Uterus (tissue), 4 donors: ENCODE results near the gene TPPP. TPM values are rescaled to one million over a fixed set of nuclear protein-coding genes. Genes with fewer than 3 reads are reported as not detected.
A peak's percentile ranks its signal among the peaks of the same experiment; 100 is the strongest.
"Not testable (repeated sequence)": the region's sequence is repeated elsewhere in the genome, so short reads cannot be mapped to it uniquely, and the experiment has no call there.

Experiments
- DNase-seq, 2 donors: peaks; one replicate each; pipeline ENCODE4 v3.0.0-alpha.2; 2019 to 2020
- H3K27ac ChIP-seq, 2 donors: fragments of 200-600 bp; sonication (generic); 1 replicate in 1 of 2; 2 replicates in 1 of 2; pipeline ENCODE4 v1.5.1; 2016 to 2018
- H3K27me3 ChIP-seq, 2 donors: fragments of 200-600 bp; sonication (generic); one replicate each; pipeline ENCODE4 v1.5.1; 2018 to 2019; ENCODE audit warnings: control low read depth in 1 of 2
- H3K36me3 ChIP-seq, 2 donors: fragments of 200-600 bp; sonication (generic); one replicate each; pipeline ENCODE4 v1.5.1; 2019; ENCODE audit warnings: control low read depth in 1 of 2
- H3K4me1 ChIP-seq, 2 donors: fragments of 200-600 bp; sonication (generic); one replicate each; pipeline ENCODE4 v1.5.1; 2018 to 2019; ENCODE audit warnings: control low read depth in 1 of 2
- H3K4me3 ChIP-seq, 2 donors: fragments of 200-600 bp; sonication (generic); 1 replicate in 1 of 2; 2 replicates in 1 of 2; pipeline ENCODE4 v1.5.1; 2018 to 2019; ENCODE audit warnings: mild to moderate bottlenecking in 1 of 2
- H3K9me3 ChIP-seq, 2 donors: fragments of 200-600 bp; sonication (generic); one replicate each; pipeline ENCODE4 v1.5.1; 2019; ENCODE audit warnings: control low read depth in 1 of 2
- POLR2A ChIP-seq, 2 donors: fragments of 450-650 bp; IDR thresholded peaks; one replicate each; pipeline ENCODE4 v1.6.1; 2016; ENCODE audit warnings: antibody characterized with exemption in 2 of 2, mild to moderate bottlenecking in 1 of 2, moderate library complexity in 1 of 2
- intact Hi-C: fragments of 100-400 bp; cut with DNase I; formaldehyde crosslinking; loops from one replicate; pipeline ENCODE4 v1.15.1; 2023; ENCODE audit warnings: low total_unique reads
- total RNA-seq, 4 donors: library from RNA; depleted of rRNA in 3 of 4; stranded (reverse); fragments of >200 nt in 3 of 4; gene quantifications; one replicate each; pipeline versions ENCODE4 v1.1.0 to v1.2.4, GENCODE V29; 2014 to 2023
- TF ChIP-seq, protein P1 (sequence below), 4 experiments: fragments of 200-600 bp in 2 of 4; fragments of 450-650 bp in 2 of 4; sonication (generic) in 2 of 4; IDR thresholded peaks; one replicate each; pipeline ENCODE4 v1.5.1; 2016 to 2019; ENCODE audit warnings: antibody characterized with exemption in 4 of 4, mild to moderate bottlenecking in 2 of 4, moderate library complexity in 1 of 4
- donor health status: DM: yes; HTN: yes; CAD: no.

Gene TPPP
- total RNA-seq, 4 donors from 2014 or later, result 0.26 to 8.0 (median 1.0) TPM

DNA sequence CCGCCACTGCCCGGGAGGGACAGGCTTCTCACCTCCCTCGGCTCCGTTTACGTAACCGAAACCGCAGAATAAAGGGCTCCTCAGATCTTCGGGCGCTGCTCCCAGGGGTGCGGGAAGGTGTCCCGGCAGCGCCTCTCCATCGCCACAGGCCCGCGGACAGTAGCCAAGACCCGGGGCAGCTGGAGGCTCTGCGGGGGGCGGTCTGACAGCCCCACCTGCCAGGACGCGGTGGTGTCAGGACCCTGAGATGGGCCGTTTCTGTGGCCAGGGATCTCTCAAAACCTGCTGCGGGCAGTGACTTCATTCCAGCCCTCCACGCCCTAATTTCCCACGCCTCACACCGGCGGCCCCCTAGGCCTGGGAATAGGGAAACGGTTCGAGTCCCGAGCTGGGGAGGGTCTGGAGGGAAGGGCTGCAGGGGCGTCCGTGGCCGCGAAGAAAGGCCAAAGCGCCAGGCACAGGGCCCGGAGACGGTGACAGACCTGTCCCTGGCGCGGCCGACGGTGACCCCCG is 567 bp downstream of the TPPP start:
- H3K27ac ChIP-seq, H3K36me3 ChIP-seq, intact Hi-C loops, H3K9me3 ChIP-seq, H3K4me1 ChIP-seq, H3K27me3 ChIP-seq: not testable (repeated sequence)
- peak overlapping the region; percentile 33 to 84 for H3K4me3 ChIP-seq
- DNase-seq, result peak; percentile 14 to 28

DNA sequence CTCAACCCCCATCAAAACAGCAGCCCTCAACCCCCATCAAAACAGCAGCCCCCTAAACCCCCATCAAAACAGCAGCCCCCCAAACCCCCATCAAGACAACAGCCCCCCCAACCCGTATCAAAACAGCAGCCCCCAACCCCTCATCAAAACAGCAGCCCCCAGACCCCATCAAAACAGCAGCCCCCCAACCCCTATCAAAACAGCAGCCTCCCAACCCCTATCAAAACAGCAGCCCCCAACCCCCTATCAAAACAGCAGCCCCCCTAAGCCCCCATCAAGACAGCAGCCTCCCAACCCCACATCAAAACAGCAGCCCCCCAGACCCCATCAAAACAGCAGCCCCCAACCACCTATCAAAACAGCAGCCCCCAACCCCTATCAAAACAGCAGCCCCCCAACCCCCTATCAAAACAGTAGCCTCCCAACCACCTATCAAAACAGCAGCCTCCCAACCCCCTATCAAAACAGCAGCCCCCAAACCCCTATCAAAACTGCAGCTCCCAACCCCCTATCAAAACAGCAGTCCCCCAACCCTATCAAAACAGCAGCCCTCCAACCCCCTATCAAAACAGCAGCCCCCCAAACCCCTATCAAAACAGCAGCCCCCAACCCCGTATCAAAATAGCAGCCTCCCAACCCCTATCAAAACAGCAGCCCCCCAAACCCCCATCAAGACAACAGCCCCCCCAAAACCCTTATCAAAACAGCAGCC is 1.2 kb downstream of the TPPP start:
- DNase-seq, result peak in 1 of 2 donors; percentile 4
- TF ChIP-seq, protein P1, sequence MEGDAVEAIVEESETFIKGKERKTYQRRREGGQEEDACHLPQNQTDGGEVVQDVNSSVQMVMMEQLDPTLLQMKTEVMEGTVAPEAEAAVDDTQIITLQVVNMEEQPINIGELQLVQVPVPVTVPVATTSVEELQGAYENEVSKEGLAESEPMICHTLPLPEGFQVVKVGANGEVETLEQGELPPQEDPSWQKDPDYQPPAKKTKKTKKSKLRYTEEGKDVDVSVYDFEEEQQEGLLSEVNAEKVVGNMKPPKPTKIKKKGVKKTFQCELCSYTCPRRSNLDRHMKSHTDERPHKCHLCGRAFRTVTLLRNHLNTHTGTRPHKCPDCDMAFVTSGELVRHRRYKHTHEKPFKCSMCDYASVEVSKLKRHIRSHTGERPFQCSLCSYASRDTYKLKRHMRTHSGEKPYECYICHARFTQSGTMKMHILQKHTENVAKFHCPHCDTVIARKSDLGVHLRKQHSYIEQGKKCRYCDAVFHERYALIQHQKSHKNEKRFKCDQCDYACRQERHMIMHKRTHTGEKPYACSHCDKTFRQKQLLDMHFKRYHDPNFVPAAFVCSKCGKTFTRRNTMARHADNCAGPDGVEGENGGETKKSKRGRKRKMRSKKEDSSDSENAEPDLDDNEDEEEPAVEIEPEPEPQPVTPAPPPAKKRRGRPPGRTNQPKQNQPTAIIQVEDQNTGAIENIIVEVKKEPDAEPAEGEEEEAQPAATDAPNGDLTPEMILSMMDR (IDR thresholded peaks at IDR 0.05), result no peak
- TF ChIP-seq POLR2A (IDR thresholded peaks at IDR 0.05), result no peak
- H3K4me3 ChIP-seq, result peak overlapping the region in 1 of 2 donors; percentile 84
- no peaks in the 10 kb centered on the region for H3K9me3 ChIP-seq
- intact Hi-C loops, result no loop called here
- H3K36me3 ChIP-seq, result no peaks in the 10 kb centered on the region
- no peaks in the 10 kb centered on the region for H3K27me3 ChIP-seq
- no peaks in the 10 kb centered on the region for H3K4me1 ChIP-seq
- H3K27ac ChIP-seq, result no peak overlapping the region

DNA sequence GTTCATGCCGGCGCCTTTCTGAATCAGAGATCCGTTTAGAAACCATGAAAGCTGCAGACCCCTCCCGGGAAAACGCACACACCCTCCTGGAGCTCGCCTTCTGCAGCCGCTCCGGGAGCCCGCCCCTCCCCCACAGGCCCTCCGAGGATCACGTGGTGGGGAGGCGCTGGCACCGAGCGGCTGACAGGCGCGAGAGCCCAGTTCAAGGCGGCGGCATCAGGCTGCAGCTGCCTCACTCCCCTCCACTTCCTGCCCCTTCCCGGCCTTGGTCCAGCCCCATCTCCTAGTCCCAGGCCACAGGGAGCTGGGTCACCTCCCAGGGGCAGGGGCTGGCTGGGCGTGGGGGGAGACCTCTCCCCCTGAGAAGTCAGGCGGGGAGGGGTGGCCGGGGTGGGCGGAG is 2.1 kb downstream of the TPPP start:
- H3K4me1 ChIP-seq, H3K9me3 ChIP-seq, H3K36me3 ChIP-seq, H3K4me3 ChIP-seq, H3K27ac ChIP-seq, DNase-seq, H3K27me3 ChIP-seq, intact Hi-C loops: not testable (repeated sequence)

DNA sequence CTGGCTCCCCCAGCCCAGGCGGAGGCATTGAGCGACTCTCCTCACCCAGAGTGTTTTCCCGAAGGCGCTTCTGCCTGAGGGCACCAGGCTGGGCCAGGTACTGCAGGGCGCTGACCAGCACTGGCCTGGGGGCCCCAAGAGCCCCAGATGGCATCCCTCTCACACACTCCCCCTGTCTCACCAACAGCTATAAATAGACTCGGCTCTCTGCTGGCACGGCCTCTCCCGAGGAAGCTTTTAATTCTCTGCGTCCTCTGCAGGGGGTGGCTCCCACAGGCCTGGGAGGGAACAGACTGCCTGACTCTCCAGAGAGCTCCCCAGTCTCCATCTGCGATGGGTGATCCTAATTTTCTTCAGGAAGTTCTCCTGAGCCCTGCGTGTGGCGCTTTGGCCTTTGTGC is 2.9 kb downstream of the TPPP start:
- H3K27ac ChIP-seq, DNase-seq, H3K4me1 ChIP-seq, intact Hi-C loops, H3K27me3 ChIP-seq, H3K36me3 ChIP-seq, H3K9me3 ChIP-seq, H3K4me3 ChIP-seq: not testable (repeated sequence)

DNA sequence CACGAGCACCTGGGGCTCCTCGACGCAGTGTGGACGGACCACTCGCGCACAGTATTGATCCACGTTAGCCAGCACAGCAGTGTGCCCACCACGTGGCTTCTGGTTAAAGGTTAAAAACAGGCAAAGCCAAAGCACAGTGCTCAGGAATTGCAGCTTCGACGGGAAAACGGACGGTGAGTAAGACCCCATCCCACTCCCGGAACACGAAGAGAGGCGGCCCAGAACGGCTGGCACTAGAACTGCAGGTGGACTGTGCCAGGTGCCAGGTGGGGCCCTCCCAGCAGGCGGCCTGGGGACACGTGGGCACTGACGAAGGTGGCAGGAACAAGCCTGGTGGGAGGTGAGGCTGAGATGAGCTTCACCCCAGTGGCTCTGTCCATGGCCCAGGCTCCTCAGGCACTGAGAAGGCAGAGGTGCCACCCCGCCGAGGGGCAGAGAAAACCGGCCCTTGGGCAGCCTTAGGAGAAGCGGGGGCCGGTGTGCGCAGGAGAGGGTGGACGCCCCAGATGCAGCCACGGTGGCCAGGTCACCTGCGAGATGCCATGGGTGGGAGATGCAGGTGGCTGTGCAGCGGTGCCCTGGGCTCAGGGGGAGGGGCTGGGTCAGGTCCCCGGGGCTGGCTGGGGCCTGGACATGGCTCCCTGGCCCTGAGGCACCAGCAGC is 4.7 kb downstream of the TPPP start:
- H3K36me3 ChIP-seq, H3K4me1 ChIP-seq, H3K4me3 ChIP-seq, H3K27ac ChIP-seq, H3K27me3 ChIP-seq, intact Hi-C loops, H3K9me3 ChIP-seq: not testable (repeated sequence)
- peak; percentile 9 to 17 for DNase-seq

DNA sequence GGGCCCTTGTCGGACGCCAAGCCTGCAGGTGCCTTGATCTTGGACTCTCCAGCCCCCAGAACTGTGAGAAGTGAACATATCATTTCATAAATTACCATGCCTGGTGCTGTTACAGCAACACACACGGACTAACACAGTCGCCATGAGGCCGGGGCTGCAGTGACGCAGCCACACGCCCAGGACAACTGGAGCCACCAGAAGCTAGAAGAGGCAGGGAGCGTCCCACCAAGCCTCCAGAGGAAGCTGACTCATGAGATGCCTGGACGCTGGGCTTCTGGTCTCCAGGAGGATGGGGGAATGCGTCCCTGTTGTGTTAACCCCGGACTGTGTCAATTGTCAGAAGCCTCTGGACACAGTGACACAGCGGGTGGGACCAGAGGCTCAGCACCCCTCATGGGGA is 6.2 kb downstream of the TPPP start:
- DNase-seq, H3K27ac ChIP-seq, H3K9me3 ChIP-seq, H3K36me3 ChIP-seq, H3K27me3 ChIP-seq, intact Hi-C loops, H3K4me3 ChIP-seq, H3K4me1 ChIP-seq: not testable (repeated sequence)

DNA sequence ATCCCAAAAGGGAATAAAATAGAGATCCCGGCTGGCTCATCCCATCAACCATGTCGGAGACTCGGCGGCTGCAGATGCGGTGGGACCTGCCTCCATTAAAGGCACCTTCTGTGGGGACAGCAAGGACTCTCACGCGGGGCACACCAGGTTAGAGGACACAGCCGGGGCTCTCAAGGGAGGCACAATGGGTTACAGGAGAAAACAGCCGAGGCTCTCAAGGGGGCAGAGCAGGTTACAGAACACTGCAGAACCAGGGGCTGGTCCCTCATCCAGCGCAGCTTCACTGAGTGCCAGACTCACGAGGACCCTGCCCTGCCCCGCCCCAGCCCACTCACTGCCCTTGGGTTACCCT is 7.0 kb downstream of the TPPP start:
- peak in 1 of 2 donors; percentile 14 for DNase-seq
- H3K27me3 ChIP-seq, intact Hi-C loops, H3K9me3 ChIP-seq, H3K4me3 ChIP-seq, H3K27ac ChIP-seq, H3K4me1 ChIP-seq, H3K36me3 ChIP-seq: not testable (repeated sequence)

DNA sequence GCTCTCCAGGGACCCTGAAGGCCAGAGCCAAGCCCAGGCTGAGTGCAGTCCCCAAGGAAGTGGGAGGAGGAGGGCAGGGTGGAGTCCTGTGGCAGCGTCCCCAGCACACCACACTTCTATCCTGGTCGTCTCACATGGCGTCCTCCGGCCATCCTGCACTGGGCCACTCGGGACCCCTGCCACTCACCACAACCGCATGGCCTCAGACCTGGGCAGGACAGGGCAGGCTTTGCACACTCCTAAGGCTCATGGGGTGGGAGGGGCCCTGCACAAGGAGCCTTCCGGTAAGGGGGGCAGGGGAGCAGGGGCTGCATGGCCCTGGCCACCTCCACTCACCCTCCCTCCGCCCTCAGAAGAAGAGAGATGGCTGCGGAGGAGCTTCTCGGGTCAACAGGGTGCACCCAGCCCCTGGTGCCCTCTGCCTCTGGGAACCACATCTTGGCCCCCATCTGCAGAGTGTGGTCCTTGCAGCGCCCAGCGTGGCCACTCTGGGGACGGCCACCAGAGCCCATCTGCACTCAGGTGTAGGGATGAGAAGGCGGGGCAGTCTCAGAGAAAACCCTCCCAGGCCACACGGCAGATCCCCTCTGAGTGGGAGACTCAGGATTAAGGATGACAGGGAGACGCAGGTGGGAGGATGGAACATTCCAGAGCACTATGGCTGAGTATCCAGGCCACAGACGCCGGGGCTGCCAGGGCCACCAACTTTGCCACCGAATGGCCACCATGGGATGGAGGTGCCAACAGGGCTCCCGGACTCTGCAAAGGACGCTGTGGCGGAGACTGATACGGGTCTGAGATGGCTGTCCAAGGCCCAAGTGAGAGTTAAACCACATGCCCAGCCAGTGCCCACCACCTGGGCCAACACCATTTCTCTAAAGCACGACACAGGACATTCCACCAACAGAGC is 7.6 kb downstream of the TPPP start:
- peak; percentile 8 to 12 for DNase-seq
- Histone ChIP-seq H3K9me3 (no peaks in the 10 kb centered on the region), H3K27me3 (no peaks in the 10 kb centered on the region), H3K36me3 (no peaks in the 10 kb centered on the region), H3K27ac (no peak overlapping the region), H3K4me3 (no peak overlapping the region), H3K4me1 (no peaks in the 10 kb centered on the region)
- intact Hi-C loops, result no loop called here
- no peak for TF ChIP-seq POLR2A (IDR thresholded peaks at IDR 0.05)
- TF ChIP-seq, protein P1 (IDR thresholded peaks at IDR 0.05), result no peak
